ENCODE data around the gene PACRG.
"Not testable (repeated sequence)": the region's sequence is repeated elsewhere in the genome, so short reads cannot be mapped to it uniquely, and the experiment has no call there.

The PACRG gene

DNA sequence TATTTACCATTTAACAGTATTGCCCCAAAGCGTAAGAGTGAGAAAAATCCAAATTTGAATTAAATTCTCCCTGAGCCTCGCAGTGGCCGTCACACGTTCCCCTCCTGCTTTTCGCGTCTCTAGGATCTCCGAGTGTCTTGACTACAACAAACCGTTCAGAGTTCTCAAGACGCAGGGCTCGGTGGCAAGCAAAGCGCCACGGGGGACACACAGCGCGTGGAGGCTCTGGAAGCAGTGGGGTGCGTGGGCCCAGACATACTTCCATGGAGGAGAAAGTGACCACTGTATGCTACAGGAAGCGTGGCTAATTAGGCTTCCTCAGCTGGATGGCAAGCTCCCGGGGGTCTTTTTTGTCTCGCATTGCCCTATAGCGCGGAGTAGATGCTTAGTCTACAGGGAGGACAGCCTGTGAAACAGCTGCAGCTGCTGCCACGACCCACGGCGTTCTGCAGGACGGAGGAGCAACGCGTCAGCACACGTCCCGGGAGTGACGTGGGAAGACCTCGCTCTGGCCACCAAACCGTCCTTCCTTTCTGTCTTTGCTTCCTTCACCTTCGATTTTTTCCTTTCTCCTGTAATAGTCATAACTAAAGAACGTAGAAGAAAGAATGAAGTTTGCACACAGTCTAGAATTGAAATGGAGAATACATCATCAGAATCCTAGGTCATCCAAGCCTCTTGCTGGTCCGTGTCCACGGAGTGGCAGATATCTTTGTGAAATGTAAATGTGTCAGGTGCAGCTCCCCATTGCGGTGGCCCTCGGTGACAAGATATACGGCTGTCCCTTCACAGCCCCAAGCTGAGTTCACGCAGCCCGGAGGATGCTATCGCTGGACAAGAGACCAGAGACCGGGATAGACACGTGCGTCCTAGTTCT, 582.6 kb downstream of the PACRG start:
- H3K36me3 ChIP-seq = no peaks in the 10 kb centered on the region
- no peak overlapping the region for H3K9ac ChIP-seq
- no peak overlapping the region for H3K27ac ChIP-seq
- no peaks in the 10 kb centered on the region for H3K27me3 ChIP-seq
- no peaks in the 10 kb centered on the region for H3K4me1 ChIP-seq
- TF ChIP-seq Cebpa-rat (IDR thresholded peaks at IDR 0.05) = no peak
- no peak overlapping the region for H3K4me3 ChIP-seq
- no peaks in the 10 kb centered on the region for H3K9me3 ChIP-seq
- no peak overlapping the region for H3K4me2 ChIP-seq
- no peaks in the 10 kb centered on the region for H4K20me1 ChIP-seq

GRCh38 chr6:163310973-163311383, 583.2 kb downstream of the PACRG start:
- Histone ChIP-seq H3K4me3 (no peak overlapping the region), H3K36me3 (no peaks in the 10 kb centered on the region), H4K20me1 (no peaks in the 10 kb centered on the region), H3K4me1 (no peaks in the 10 kb centered on the region), H3K27me3 (no peaks in the 10 kb centered on the region), H3K9me3 (no peaks in the 10 kb centered on the region), H3K27ac (no peak overlapping the region), H3K4me2 (no peak overlapping the region), H3K9ac (no peak overlapping the region)
- TF ChIP-seq Cebpa-rat (IDR thresholded peaks at IDR 0.05) = no peak

- no peak for TF ChIP-seq Cebpa-rat (IDR thresholded peaks at IDR 0.05)
- Histone ChIP-seq H3K9me3 (no peaks in the 10 kb centered on the region), H3K27me3 (no peaks in the 10 kb centered on the region), H4K20me1 (no peaks in the 10 kb centered on the region), H3K4me3 (no peak overlapping the region), H3K4me1 (no peaks in the 10 kb centered on the region), H3K4me2 (no peak overlapping the region), H3K9ac (no peak overlapping the region), H3K27ac (no peak overlapping the region), H3K36me3 (no peaks in the 10 kb centered on the region)
Observed at GRCh38 chr6:163311830-163312229, 584.1 kb downstream of the PACRG start.

DNA sequence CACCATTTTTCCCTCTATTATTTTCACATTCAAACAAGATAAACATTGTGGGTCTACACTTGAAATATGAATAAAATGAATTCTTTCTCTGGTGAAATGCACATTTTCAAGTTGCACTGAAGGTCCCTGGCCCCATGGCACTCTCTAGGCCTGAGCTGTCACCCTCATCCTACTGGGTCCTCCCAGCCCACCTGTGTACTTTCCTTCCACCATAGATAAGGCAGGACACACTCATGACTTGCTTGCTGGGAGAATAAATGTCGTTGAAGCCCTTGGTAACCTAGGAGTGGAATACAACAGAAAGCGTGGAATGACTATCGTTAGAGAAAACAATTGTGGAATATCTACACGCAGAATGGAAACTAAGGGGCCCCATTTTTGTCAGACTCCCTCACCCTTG, 585.8 kb downstream of the PACRG start:
- no peak overlapping the region for H3K4me2 ChIP-seq
- H3K27me3 ChIP-seq = no peaks in the 10 kb centered on the region
- no peak overlapping the region for H3K9ac ChIP-seq
- no peaks in the 10 kb centered on the region for H3K36me3 ChIP-seq
- H3K4me1 ChIP-seq = no peaks in the 10 kb centered on the region
- no peak overlapping the region for H3K4me3 ChIP-seq
- no peaks in the 10 kb centered on the region for H3K9me3 ChIP-seq
- no peak for TF ChIP-seq Cebpa-rat (IDR thresholded peaks at IDR 0.05)
- H3K27ac ChIP-seq = no peak overlapping the region
- no peaks in the 10 kb centered on the region for H4K20me1 ChIP-seq

GRCh38 chr6:163313981-163314380, 586.2 kb downstream of the PACRG start:
- Histone ChIP-seq H3K4me3 (no peak overlapping the region), H4K20me1 (no peaks in the 10 kb centered on the region), H3K9ac (no peak overlapping the region), H3K27ac (no peak overlapping the region), H3K9me3 (no peaks in the 10 kb centered on the region), H3K4me1 (no peaks in the 10 kb centered on the region), H3K36me3 (no peaks in the 10 kb centered on the region), H3K4me2 (no peak overlapping the region), H3K27me3 (no peaks in the 10 kb centered on the region)
- TF ChIP-seq Cebpa-rat (IDR thresholded peaks at IDR 0.05) = no peak

DNA sequence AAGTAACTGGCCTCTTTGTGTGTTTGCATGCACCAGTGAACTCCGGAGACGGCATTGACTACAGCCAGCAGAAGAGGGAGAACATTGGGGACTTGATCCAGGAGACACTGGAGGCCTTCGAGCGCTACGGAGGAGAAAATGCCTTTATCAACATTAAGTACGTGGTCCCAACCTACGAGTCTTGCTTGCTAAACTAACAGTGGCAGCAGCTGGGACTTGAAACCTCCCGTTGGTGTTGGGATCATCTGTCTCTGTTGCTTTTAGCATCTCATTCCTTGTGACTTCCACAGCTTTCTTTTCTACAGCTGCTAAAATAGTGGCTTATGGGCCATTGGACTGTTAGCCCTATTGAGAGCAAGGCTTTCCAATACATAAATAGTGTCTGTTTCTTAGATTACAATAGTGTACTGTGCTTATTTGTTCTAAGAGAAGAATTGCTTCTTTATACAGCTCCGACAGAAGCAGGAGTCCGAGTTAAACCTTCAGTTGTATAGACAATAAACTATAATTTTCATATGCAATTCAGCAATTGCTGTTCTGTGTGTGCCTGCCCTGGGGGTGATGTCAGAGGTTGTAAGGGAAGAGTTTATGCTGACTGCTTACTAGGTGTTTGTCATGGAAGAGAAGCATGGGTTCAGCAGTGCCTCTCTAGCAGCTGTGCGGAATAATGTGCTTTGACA, 587.2 kb downstream of the PACRG start:
- no peak overlapping the region for H3K4me2 ChIP-seq
- no peak overlapping the region for H3K4me3 ChIP-seq
- H4K20me1 ChIP-seq = no peaks in the 10 kb centered on the region
- H3K27ac ChIP-seq = no peak overlapping the region
- TF ChIP-seq Cebpa-rat (IDR thresholded peaks at IDR 0.05) = no peak
- no peaks in the 10 kb centered on the region for H3K4me1 ChIP-seq
- no peak overlapping the region for H3K9ac ChIP-seq
- no peaks in the 10 kb centered on the region for H3K9me3 ChIP-seq
- no peaks in the 10 kb centered on the region for H3K27me3 ChIP-seq
- H3K36me3 ChIP-seq = no peaks in the 10 kb centered on the region

GRCh38 chr6:163316866-163317495, 589.2 kb downstream of the PACRG start:
- not testable (repeated sequence) for H3K9me3 ChIP-seq, H3K9ac ChIP-seq, H3K4me1 ChIP-seq, H3K36me3 ChIP-seq, H4K20me1 ChIP-seq, H3K27me3 ChIP-seq, H3K27ac ChIP-seq, H3K4me2 ChIP-seq, H3K4me3 ChIP-seq

DNA sequence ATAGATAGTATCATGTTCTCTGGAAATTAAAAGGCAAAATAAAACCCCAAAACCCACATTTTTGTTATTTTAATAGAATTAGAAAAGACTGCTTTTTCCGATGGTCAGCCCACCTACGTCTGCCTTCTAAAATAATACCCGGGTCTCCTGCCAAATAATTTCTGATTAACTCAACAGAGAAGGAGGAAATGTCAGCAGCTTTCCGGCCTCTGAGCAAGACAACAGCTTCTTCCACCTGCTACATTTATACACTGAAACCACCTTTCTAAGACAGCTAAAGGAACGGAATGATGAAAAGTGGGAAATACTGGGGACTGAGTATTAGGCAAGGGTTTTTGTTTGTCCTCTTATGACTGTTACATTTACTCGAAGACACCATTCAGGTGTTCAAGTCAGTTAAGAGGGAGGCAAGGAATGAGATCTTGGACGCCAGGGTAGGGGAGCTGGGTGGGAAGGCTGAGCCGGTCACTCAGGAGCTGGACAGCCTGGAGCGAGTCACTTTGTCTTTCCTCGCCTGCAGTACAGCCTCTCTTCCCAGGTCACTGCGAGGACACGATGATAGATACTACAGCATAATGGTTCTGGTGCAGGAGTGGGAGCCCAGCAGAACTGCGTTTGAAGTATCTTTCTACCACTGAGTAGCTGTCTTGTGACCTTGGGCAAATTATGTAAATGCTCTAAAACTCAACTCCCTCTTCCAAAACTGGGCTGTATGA, 590.5 kb downstream of the PACRG start:
- H3K4me3 ChIP-seq = no peak overlapping the region
- no peaks in the 10 kb centered on the region for H3K9me3 ChIP-seq
- no peak overlapping the region for H3K27ac ChIP-seq
- H3K27me3 ChIP-seq = no peaks in the 10 kb centered on the region
- H3K4me1 ChIP-seq = 0 out of 2 replicates have a peak, but pooled peaks cover 8% of the 10 kb centered on the region
- no peak for TF ChIP-seq Cebpa-rat (IDR thresholded peaks at IDR 0.05)
- no peaks in the 10 kb centered on the region for H4K20me1 ChIP-seq
- H3K36me3 ChIP-seq = no peaks in the 10 kb centered on the region
- no peak overlapping the region for H3K4me2 ChIP-seq
- H3K9ac ChIP-seq = no peak overlapping the region

DNA sequence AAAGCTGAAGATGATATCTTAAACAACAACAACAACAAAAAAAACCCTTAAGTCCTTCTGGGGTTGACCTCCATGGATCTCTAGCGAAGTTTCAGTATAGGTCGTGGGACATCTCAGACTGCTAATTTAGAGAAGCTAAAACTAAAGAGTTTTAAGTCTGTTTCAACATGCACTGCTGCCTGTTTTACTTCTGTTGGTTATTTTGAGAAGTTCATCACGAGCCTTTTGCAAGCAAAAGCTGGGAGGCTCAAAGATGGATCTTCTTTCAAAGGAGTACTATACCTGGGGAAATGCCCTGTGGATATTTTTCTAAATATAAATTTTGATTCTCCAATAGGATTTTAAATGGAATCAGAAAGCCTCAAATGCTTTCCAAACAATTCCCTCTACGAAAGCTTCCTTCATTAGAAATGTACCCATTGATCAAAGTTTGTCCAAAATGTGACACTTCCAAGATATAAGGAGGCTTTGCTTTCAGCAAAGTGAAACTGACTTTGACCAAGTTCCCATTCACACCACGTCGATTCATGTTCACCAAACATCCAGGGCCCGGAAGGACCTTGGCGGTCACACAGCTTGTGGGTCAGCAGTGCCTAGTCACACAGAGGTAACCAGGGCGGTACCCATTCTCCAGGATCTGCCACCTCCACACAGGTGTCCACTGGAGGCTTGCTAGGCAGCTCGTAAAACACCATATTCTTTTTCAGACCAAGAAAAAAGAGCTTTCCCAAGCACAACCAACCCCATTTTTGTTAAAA, 592.0 kb downstream of the PACRG start:
- no peak overlapping the region for H3K4me3 ChIP-seq
- no peak for TF ChIP-seq Cebpa-rat (IDR thresholded peaks at IDR 0.05)
- no peak overlapping the region for H3K9ac ChIP-seq
- no peaks in the 10 kb centered on the region for H4K20me1 ChIP-seq
- H3K9me3 ChIP-seq = no peaks in the 10 kb centered on the region
- H3K4me2 ChIP-seq = no peak overlapping the region
- H3K4me1 ChIP-seq = peaks cover 8% of the 10 kb centered on the region; the same call in 1 of the 2 replicates
- no peaks in the 10 kb centered on the region for H3K27me3 ChIP-seq
- H3K27ac ChIP-seq = no peak overlapping the region
- no peaks in the 10 kb centered on the region for H3K36me3 ChIP-seq

Measured in BLaER1 (cell line).